SK-N-SH treated with all-trans-retinoic acid at 6 μM for 48 hours (cell line): ENCODE data around the gene TAL2.

ENCODE experiments used
- ATAC-seq: fragments of 200-7000 bp; cut with Tn5 transposase; 3 replicates; pipeline ENCODE4 v1.9.1; 2020; ENCODE audit warnings: mild to moderate bottlenecking, moderate library complexity
- ARNTL ChIP-seq: fragments of 450-650 bp; formaldehyde crosslinking; IDR thresholded peaks from 2 replicates; pipeline ENCODE4 v1.5.0; 2020; ENCODE audit warnings: low read depth, mild to moderate bottlenecking, moderate library complexity, borderline replicate concordance
- CSDC2 ChIP-seq: fragments of 250-450 bp; sonication (Bioruptor Pico); IDR thresholded peaks from 2 replicates; pipeline ENCODE4 v1.5.0; 2020; ENCODE audit warnings: mild to moderate bottlenecking, moderate library complexity
- GLIS3 ChIP-seq: fragments of 250-450 bp; sonication (Bioruptor Pico); IDR thresholded peaks from 2 replicates; pipeline ENCODE4 v1.5.0; 2020; ENCODE audit warnings: mild to moderate bottlenecking, moderate library complexity
- ISL1 ChIP-seq: fragments of 250-450 bp; sonication (Bioruptor Pico); IDR thresholded peaks from 2 replicates; pipeline ENCODE4 v2.1.2; 2022; ENCODE audit warnings: mild to moderate bottlenecking, moderate library complexity
- OSR1 ChIP-seq: fragments of 250-450 bp; sonication (Bioruptor Pico); IDR thresholded peaks from 2 replicates; pipeline ENCODE4 v1.8.0; 2022; ENCODE audit warnings: moderate library complexity, mild to moderate bottlenecking, inconsistent platforms
- PPARA ChIP-seq: fragments of 250-450 bp; sonication (Bioruptor Pico); IDR thresholded peaks from 2 replicates; pipeline ENCODE4 v1.5.0; 2020; ENCODE audit warnings: mild to moderate bottlenecking, borderline replicate concordance
- RARB ChIP-seq: fragments of 250-450 bp; sonication (Bioruptor Pico); IDR thresholded peaks from 2 replicates; pipeline ENCODE4 v1.8.0; 2021; ENCODE audit warnings: mild to moderate bottlenecking, moderate library complexity
- SNAI2 ChIP-seq: fragments of 250-450 bp; sonication (Bioruptor Pico); IDR thresholded peaks from 2 replicates; pipeline ENCODE4 v1.5.0; 2020; ENCODE audit warnings: mild to moderate bottlenecking, moderate library complexity
- TOX ChIP-seq: fragments of 250-450 bp; sonication (Bioruptor Pico); IDR thresholded peaks from 2 replicates; pipeline ENCODE4 v1.8.0; 2021; ENCODE audit warnings: mild to moderate bottlenecking, moderate library complexity, borderline replicate concordance
- ZC3H10 ChIP-seq: fragments of 250-450 bp; sonication (Bioruptor Pico); IDR thresholded peaks from 2 replicates; pipeline ENCODE4 v1.5.1; 2021; ENCODE audit warnings: mild to moderate bottlenecking, moderate library complexity
- ZFP3 ChIP-seq: fragments of 250-450 bp; sonication (Bioruptor Pico); IDR thresholded peaks from 2 replicates; pipeline ENCODE4 v1.5.0; 2020; ENCODE audit warnings: mild to moderate bottlenecking, moderate library complexity
- ZFP30 ChIP-seq: fragments of 450-650 bp; formaldehyde crosslinking; IDR thresholded peaks from 2 replicates; pipeline ENCODE4 v1.5.0; 2022; ENCODE audit warnings: mild to moderate bottlenecking, moderate library complexity
- ZNF8 ChIP-seq: fragments of 450-650 bp; formaldehyde crosslinking; IDR thresholded peaks from 2 replicates; pipeline ENCODE4 v1.5.0; 2020; ENCODE audit warnings: mild to moderate bottlenecking, moderate library complexity
- TF ChIP-seq, protein P1 (sequence below): fragments of 250-450 bp; sonication (Bioruptor Pico); IDR thresholded peaks from 2 replicates; pipeline ENCODE4 v1.5.0; 2020; ENCODE audit warnings: mild to moderate bottlenecking, moderate library complexity
- TF ChIP-seq, protein P2 (sequence below): fragments of 250-450 bp; sonication (Bioruptor Pico); IDR thresholded peaks from 2 replicates; pipeline ENCODE4 v1.8.0; 2020; ENCODE audit warnings: mild to moderate bottlenecking, moderate library complexity, borderline replicate concordance
- TF ChIP-seq, protein P3 (sequence below): fragments of 250-450 bp; sonication (Bioruptor Pico); IDR thresholded peaks from 2 replicates; pipeline ENCODE4 v1.8.0; 2021; ENCODE audit warnings: low read depth, mild to moderate bottlenecking, moderate library complexity, borderline replicate concordance

The TAL2 gene

DNA sequence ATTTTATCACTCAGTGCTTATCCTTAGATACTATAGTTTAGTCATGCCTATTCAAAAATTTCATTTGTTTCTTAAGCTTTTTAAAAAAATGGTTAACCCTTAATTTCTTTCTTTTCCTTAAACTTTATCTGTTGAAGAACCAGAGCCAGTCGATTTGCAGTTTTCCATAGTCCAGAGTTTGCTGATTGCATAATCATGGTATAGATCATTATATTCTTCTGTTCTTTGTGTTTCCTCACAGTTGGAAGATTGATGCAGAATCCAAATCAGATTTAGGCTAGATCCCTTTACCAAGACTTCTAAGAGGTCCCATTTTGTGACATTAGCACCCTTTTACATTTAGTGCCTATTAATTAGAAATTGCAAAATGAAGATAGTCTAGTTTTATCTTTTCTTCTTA lies 50.0 kb downstream of the TAL2 start:
- ATAC-seq = no peak
- TF ChIP-seq GLIS3 (CRISPR knock-in tag) = no peak
- TF ChIP-seq ARNTL (CRISPR knock-in tag) = no peak
- TF ChIP-seq, protein P1, sequence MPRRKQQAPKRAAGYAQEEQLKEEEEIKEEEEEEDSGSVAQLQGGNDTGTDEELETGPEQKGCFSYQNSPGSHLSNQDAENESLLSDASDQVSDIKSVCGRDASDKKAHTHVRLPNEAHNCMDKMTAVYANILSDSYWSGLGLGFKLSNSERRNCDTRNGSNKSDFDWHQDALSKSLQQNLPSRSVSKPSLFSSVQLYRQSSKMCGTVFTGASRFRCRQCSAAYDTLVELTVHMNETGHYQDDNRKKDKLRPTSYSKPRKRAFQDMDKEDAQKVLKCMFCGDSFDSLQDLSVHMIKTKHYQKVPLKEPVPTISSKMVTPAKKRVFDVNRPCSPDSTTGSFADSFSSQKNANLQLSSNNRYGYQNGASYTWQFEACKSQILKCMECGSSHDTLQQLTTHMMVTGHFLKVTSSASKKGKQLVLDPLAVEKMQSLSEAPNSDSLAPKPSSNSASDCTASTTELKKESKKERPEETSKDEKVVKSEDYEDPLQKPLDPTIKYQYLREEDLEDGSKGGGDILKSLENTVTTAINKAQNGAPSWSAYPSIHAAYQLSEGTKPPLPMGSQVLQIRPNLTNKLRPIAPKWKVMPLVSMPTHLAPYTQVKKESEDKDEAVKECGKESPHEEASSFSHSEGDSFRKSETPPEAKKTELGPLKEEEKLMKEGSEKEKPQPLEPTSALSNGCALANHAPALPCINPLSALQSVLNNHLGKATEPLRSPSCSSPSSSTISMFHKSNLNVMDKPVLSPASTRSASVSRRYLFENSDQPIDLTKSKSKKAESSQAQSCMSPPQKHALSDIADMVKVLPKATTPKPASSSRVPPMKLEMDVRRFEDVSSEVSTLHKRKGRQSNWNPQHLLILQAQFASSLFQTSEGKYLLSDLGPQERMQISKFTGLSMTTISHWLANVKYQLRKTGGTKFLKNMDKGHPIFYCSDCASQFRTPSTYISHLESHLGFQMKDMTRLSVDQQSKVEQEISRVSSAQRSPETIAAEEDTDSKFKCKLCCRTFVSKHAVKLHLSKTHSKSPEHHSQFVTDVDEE = no peak
- TF ChIP-seq PPARA (CRISPR knock-in tag) = no peak
- TF ChIP-seq SNAI2 (CRISPR knock-in tag) = no peak
- TF ChIP-seq ZC3H10 (CRISPR knock-in tag) = no peak
- TF ChIP-seq ISL1 (CRISPR knock-in tag) = no peak
- no peak for TF ChIP-seq ZFP30 (CRISPR knock-in tag)
- TF ChIP-seq ZNF8 (CRISPR knock-in tag) = no peak
- no peak for TF ChIP-seq CSDC2 (CRISPR knock-in tag)
- TF ChIP-seq TOX (CRISPR knock-in tag) = no peak
- TF ChIP-seq OSR1 (CRISPR knock-in tag) = no peak
- TF ChIP-seq, protein P2, sequence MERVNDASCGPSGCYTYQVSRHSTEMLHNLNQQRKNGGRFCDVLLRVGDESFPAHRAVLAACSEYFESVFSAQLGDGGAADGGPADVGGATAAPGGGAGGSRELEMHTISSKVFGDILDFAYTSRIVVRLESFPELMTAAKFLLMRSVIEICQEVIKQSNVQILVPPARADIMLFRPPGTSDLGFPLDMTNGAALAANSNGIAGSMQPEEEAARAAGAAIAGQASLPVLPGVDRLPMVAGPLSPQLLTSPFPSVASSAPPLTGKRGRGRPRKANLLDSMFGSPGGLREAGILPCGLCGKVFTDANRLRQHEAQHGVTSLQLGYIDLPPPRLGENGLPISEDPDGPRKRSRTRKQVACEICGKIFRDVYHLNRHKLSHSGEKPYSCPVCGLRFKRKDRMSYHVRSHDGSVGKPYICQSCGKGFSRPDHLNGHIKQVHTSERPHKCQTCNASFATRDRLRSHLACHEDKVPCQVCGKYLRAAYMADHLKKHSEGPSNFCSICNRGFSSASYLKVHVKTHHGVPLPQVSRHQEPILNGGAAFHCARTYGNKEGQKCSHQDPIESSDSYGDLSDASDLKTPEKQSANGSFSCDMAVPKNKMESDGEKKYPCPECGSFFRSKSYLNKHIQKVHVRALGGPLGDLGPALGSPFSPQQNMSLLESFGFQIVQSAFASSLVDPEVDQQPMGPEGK (CRISPR knock-in tag) = no peak
- TF ChIP-seq, protein P3, sequence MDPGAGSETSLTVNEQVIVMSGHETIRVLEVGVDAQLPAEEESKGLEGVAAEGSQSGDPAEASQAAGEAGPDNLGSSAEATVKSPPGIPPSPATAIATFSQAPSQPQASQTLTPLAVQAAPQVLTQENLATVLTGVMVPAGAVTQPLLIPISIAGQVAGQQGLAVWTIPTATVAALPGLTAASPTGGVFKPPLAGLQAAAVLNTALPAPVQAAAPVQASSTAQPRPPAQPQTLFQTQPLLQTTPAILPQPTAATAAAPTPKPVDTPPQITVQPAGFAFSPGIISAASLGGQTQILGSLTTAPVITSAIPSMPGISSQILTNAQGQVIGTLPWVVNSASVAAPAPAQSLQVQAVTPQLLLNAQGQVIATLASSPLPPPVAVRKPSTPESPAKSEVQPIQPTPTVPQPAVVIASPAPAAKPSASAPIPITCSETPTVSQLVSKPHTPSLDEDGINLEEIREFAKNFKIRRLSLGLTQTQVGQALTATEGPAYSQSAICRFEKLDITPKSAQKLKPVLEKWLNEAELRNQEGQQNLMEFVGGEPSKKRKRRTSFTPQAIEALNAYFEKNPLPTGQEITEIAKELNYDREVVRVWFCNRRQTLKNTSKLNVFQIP = no peak
- no peak for TF ChIP-seq ZFP3
- no peak for TF ChIP-seq RARB (CRISPR knock-in tag)
